Left renal cortex interstitium (tissue), 4 donors: ENCODE results near the gene EFNA4. TPM values are rescaled to one million over a fixed set of nuclear protein-coding genes. Genes with fewer than 3 reads are reported as not detected.
"Not testable (repeated sequence)": the region's sequence is repeated elsewhere in the genome, so short reads cannot be mapped to it uniquely, and the experiment has no call there.

Source experiments
- DNase-seq, 4 donors: peaks; one replicate each; pipeline ENCODE4 v3.0.0-alpha.2; 2013; ENCODE audit warnings: low read depth in 4 of 4, low spot score in 2 of 4, missing footprints in 1 of 4
- polyA plus RNA-seq, 4 donors: library from polyadenylated mRNA; unstranded; fragments of 120-200 nt; gene quantifications; one replicate each; pipeline ENCODE4 v1.2.1, GENCODE V29; 2013; ENCODE audit not compliant: insufficient read length in 4 of 4

EFNA4 gene
- polyA plus RNA-seq, 4 donors = 18.1 to 24.5 (median 21.3) TPM

DNA sequence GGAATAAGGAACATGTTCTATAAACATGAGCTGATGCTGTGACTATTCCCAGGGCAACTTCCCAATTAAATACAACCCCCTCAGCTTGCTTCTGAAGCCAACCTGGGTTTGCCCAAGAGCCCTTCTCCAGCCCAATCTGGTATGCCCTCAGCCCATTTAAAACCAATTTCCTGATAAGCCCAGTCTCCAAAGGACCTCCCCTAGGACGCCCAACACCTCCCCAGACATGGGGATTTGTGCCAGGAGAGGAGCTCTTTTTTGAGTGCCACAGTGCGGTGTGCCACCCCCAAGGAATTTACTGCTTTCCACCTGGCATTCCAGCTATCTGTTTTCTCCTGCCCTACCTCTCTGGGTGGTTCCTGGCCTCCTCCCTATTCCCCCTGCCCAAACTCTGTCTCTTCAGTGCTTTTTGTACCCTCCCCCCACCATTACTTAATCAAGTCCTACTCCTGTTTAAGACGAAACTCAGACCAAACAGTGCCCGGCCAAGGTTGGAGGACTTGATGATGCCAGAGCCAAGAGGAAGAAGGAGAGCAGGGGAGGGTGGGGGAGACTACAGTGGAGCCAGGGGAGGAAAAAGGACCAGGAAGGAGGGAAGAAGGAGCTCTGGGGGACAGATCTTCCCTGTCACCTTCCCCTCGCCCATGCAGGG, 52.7 kb downstream of the EFNA4 start:
- no peak for DNase-seq

DNA sequence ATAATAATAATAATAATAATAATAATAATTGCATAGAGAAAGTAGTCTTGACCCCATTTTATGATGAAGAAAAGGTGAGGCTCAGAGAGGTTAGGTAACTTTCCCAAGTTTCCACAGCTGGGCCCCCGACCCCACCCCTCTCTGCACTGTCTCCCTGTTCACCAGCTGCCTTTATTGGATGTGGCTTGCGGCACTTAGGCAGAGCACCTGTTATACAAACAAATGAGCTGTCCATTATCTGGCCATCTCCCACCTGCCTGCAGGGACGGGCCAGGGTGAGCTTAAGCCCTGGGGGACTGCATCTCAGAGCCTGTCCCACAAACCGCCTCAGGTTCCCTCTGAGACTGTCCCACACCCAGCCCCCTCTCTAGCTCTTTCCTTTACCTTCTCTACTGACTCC, 54.1 kb downstream of the EFNA4 start:
- DNase-seq = no peak

DNA sequence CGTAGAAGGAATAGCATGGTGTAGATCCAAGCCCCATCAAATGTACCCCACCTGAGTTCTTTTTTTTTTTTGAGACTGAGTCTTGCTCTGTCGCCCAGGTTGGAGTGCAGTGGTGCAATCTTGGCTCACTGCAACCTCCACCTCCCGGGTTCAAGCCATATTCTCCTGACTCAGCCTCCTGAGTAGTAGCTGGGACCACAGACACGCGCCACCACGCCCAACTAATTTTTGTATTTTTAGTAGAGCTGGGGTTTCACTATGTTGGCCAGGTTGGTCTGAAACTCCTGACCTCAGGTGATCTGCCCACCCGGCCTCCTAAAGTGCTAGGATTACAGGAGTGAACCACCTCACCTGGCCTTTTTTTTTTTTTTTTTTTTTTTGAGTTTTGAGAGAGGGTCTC, 54.5 kb downstream of the EFNA4 start:
- not testable (repeated sequence) for DNase-seq

Other genes starting within 250 kb of the EFNA4 start
- 1 to 10 TPM; 2.4 to 3.3 (median 2.5) TPM for gene KCNN3, start 193.5 kb upstream of the EFNA4 start, polyA plus RNA-seq
- gene PMVK, start 127.0 kb upstream of the EFNA4 start, polyA plus RNA-seq = 10 to 100 TPM; 36.4 to 48.0 (median 41.3) TPM
- 10 to 100 TPM; 68.3 to 81.2 (median 73.6) TPM for gene PBXIP1, start 107.6 kb upstream of the EFNA4 start, polyA plus RNA-seq
- 10 to 100 TPM; 41.4 to 51.2 (median 47.0) TPM for gene PYGO2, start 102.0 kb upstream of the EFNA4 start, polyA plus RNA-seq
- 10 to 100 TPM; 71.9 to 91.5 (median 80.8) TPM for gene SHC1, start 93.0 kb upstream of the EFNA4 start, polyA plus RNA-seq
- gene CKS1B, start 89.1 kb upstream of the EFNA4 start, polyA plus RNA-seq = 10 to 100 TPM; 82.3 to 99.0 (median 91.8) TPM
- 10 to 100 TPM; 27.4 to 38.7 (median 32.6) TPM for gene FLAD1, start 80.4 kb upstream of the EFNA4 start, polyA plus RNA-seq
- 1 to 10 TPM in 1 of 4 donors, under 1 TPM in 3; 0.27 to 1.4 (median 0.60) TPM for gene LENEP, start 70.2 kb upstream of the EFNA4 start, polyA plus RNA-seq
- 10 to 100 TPM; 11.8 to 17.9 (median 15.4) TPM for gene ZBTB7B, start 60.9 kb upstream of the EFNA4 start, polyA plus RNA-seq
- gene DCST2, start 30.0 kb upstream of the EFNA4 start, polyA plus RNA-seq = 1 to 10 TPM; 1.1 to 2.5 (median 1.9) TPM
- under 1 TPM; 0.14 to 0.44 (median 0.35) TPM for gene DCST1, start 29.9 kb upstream of the EFNA4 start, polyA plus RNA-seq
- 10 to 100 TPM; 36.7 to 55.8 (median 55.4) TPM for gene ADAM15, start 12.4 kb upstream of the EFNA4 start, polyA plus RNA-seq
- 1 to 10 TPM; 4.9 to 9.4 (median 6.7) TPM for gene EFNA3, start 15.1 kb downstream of the EFNA4 start, polyA plus RNA-seq
- 10 to 100 TPM; 58.7 to 76.2 (median 70.8) TPM for gene EFNA1, start 64.1 kb downstream of the EFNA4 start, polyA plus RNA-seq
- 10 to 100 TPM; 51.5 to 61.1 (median 55.4) TPM for gene SLC50A1, start 72.1 kb downstream of the EFNA4 start, polyA plus RNA-seq
- gene DPM3, start 76.8 kb downstream of the EFNA4 start, polyA plus RNA-seq = 10 to 100 TPM; 31.3 to 64.7 (median 45.2) TPM
- 100 to 1,000 TPM; 124 to 166 (median 137) TPM for gene KRTCAP2, start 109.6 kb downstream of the EFNA4 start, polyA plus RNA-seq
- 1 to 10 TPM; 2.7 to 6.4 (median 4.9) TPM for gene TRIM46, start 110.1 kb downstream of the EFNA4 start, polyA plus RNA-seq
- gene THBS3, start 144.2 kb downstream of the EFNA4 start, polyA plus RNA-seq = 10 to 100 TPM; 26.3 to 54.2 (median 37.5) TPM
- gene MTX1, start 145.0 kb downstream of the EFNA4 start, polyA plus RNA-seq = 10 to 100 TPM; 38.3 to 49.0 (median 44.8) TPM
- gene ENTREP3, start 191.7 kb downstream of the EFNA4 start, polyA plus RNA-seq = 10 to 100 TPM; 18.7 to 34.5 (median 28.5) TPM
- gene SCAMP3, start 198.6 kb downstream of the EFNA4 start, polyA plus RNA-seq = 10 to 100 TPM; 58.8 to 71.7 (median 63.7) TPM
- 10 to 100 TPM; 63.7 to 96.6 (median 80.8) TPM for gene CLK2, start 209.8 kb downstream of the EFNA4 start, polyA plus RNA-seq
- 10 to 100 TPM in 2 of 4 donors, 1 to 10 TPM in 2; 7.0 to 14.6 (median 11.2) TPM for gene HCN3, start 213.7 kb downstream of the EFNA4 start, polyA plus RNA-seq
- 1 to 10 TPM; 5.4 to 9.3 (median 8.7) TPM for gene PKLR, start 237.7 kb downstream of the EFNA4 start, polyA plus RNA-seq
- 100 to 1,000 TPM; 175 to 189 (median 181) TPM for gene FDPS, start 245.1 kb downstream of the EFNA4 start, polyA plus RNA-seq